8988T (cell line): Measurements from ENCODE around the gene PNRC2.
"Not testable (repeated sequence)": the region's sequence is repeated elsewhere in the genome, so short reads cannot be mapped to it uniquely, and the experiment has no call there.

Source experiments
- DNase-seq: peaks from one replicate; pipeline ENCODE4 v3.0.0; 2011

Gene PNRC2

DNA sequence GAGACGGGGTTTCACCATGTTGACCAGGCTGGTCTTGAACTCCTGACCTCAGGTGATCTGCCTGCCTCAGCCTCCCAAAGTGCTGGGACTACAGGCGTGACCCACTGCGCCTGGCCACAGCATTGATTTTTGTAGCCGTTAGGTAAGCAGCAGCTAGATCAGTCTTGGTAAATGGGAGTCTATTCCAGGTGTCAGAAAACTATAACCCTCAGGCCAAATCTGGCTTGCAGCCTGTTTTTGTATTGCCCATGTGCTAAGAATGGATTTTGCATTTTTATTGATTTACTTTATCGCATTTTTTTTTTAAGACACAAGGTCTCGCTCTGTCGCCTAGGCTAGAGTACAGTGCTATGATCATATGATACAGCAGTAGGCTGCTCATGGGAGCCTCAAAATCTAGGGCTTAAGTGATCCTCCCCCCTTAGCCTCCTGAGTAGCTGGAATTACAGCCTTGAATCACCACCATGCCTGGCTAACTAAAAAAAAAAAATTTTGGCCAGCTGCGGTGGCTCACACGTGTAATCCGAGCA, 37.1 kb downstream of the PNRC2 start:
- DNase-seq, result no peak

DNA sequence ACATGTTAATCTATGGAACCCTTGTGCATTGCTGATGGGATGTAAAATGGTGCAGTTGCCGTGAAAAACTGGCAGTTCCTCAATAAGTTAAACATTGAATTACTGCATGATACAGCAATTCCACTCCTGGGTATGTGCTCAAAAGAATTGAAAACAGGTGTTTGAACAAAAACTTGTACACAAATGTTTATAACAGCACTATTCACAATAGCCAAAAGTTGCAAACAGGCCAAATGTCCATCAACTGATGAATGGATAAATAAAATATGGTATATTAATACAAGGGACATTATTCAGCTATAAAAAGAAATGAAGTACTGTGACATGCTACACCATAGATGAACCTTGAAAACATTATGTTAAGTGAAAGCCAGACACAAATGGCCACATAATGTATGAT, 38.2 kb downstream of the PNRC2 start:
- no peak for DNase-seq

GRCh38 chr1:23999156-23999671, 39.6 kb downstream of the PNRC2 start:
- no peak for DNase-seq

DNA sequence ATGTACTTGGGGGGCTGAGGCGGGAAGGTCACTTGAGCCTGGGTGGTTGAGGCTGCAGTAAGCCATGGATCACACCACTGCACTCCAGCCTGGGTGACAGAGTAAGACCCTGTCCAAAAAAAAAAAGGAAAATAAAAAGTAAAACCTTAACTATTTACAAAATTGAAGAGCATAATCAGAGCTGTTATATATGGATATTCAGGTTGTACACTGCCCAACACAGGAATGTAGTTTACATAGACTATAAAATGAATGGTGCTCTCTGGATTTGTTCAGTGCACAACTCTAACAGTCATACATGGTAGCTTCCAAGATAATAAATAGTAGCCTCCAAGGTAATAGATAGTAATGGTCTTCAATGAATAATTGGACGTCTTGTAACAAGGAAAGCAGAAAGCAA, 43.1 kb downstream of the PNRC2 start:
- no peak for DNase-seq

GRCh38 chr1:24003331-24003972, 43.8 kb downstream of the PNRC2 start:
- DNase-seq, result no peak

DNA sequence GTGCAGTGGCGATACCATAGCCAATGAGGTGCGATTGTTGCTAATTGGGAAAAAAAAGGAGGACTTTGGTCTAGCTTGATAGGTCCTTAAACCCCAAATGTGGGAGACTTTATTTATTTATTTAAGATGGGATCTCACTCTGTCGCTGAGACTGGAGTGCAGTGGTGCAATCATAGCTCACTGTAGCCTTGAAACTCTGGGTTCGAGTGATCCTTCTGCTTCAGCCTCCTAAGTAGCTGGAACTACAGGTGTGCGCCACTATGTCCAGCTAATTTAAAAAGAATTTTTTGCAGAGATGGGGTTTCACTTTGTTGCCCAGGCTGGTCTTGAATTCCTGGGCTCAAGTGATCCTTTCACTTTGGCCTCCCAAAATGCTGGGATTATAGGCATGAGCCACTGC, 44.5 kb downstream of the PNRC2 start:
- no peak for DNase-seq

DNA sequence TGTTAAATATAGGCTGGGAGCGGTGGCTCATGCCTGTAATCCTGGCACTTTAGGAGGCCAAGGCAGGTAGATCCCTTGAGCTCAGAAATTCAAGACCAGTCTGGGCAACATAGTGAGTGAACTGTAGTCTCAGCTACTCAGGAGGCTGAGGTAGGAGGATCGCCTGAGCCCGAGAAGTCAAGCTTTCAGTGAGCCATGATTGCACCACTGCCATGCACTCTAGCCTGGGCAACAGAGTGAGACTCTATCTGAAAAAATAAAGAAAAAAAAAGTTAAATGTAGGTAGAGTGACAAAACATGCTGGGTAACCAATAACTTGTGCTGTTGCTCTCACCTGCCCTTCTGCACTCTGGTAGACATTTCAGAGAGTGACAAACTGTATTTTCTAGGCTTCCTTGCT, 45.5 kb downstream of the PNRC2 start:
- DNase-seq, result no peak

DNA sequence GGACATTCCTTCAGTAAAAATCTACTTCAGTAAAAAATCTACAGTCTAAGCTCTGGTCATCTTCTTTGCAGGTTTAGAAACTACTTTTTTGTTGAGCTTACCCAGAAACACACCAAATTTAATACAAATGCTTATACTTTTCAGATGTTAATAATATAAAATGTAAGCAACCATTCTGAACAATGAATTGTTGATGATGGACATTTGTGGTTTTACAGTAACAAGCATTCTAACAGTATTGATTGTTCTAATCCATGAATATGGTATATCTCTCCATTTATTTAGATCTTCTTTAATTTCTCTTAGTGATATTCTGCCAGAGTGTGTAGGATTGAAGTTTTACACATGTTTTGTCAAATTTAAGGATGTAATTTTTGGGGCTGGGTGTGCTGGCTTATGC, 47.5 kb downstream of the PNRC2 start:
- no peak for DNase-seq

DNA sequence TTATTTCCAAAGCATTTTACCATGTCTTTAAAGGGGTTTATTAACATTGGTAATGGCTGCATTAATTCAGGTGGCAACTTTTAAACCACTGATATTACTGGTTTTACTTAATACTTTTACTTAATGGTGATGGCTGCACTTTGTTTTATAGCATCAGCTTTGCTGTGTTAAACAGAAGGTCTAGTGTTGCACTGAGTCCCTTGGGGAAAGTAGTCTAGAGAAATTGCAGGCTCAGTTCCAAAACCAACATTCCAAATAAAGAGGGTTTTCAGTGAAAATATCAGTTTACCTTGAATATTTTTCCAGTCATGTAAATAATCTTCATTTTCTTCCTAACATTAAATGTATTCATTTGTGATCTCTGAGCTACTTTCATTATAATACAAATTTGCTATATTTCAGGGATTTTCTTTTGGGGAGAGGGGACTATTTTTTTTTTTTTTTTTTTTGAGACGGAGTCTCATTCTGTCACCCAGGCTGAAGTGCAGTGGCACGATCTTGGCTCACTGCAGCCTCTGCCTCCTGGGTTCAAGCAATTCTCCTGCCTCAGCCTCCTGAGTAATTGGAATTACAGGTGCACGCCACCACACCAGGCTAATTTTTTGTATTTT, 49.1 kb downstream of the PNRC2 start:
- DNase-seq, result not testable (repeated sequence)

GRCh38 chr1:24009406-24009805, 49.8 kb downstream of the PNRC2 start:
- no peak for DNase-seq

- DNase-seq, result no peak
Observed at GRCh38 chr1:24010650-24011049, 51.0 kb downstream of the PNRC2 start.

- DNase-seq, result not testable (repeated sequence)
Observed at GRCh38 chr1:24012878-24013277, 53.2 kb downstream of the PNRC2 start.
